WTC11 (cell line): ENCODE data around the gene NLGN1.

ENCODE experiments used
- CTCF ChIP-seq: fragments of 200-600 bp; IDR thresholded peaks from 2 replicates; pipeline ENCODE4 v1.8.0; 2022; ENCODE audit warnings: antibody characterized with exemption
- ZBTB21 ChIP-seq: sonication (generic); formaldehyde crosslinking; IDR thresholded peaks from 2 replicates; pipeline ENCODE4 v1.8.1; 2023; ENCODE audit warnings: mild to moderate bottlenecking, missing genetic modification reagents, borderline replicate concordance
- ZNF423 ChIP-seq: fragments of 250-450 bp; sonication (Bioruptor Pico); IDR thresholded peaks from 2 replicates; pipeline ENCODE4 v2.1.2; 2022; ENCODE audit warnings: mild to moderate bottlenecking, moderate library complexity
- TF ChIP-seq, protein P1 (sequence below): sonication (generic); formaldehyde crosslinking; IDR thresholded peaks from 2 replicates; pipeline ENCODE4 v1.8.0; 2022; ENCODE audit warnings: mild to moderate bottlenecking, missing genetic modification reagents

DNA sequence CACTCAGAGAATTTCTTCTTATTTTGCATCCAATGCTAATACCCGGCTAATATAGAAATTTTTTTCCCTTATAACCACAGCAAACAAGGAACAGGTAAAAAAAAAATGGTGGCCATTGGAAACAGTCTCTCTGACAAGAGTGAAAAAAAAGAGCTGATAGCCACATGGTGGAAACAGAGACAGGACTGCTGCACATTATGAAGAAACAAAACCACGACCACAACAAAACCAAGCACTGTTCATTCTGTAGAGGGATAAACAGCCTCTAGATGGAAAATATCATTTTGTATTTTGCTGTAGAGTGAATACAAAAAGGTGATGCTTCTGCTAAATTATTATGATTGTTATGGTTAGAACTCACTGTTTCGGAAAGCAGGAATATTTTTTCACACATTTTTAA lies 686.2 kb downstream of the NLGN1 start:
- TF ChIP-seq ZBTB21 (no peak), CTCF (no peak), ZNF423 (CRISPR knock-in tag) (no peak)
- TF ChIP-seq, protein P1, sequence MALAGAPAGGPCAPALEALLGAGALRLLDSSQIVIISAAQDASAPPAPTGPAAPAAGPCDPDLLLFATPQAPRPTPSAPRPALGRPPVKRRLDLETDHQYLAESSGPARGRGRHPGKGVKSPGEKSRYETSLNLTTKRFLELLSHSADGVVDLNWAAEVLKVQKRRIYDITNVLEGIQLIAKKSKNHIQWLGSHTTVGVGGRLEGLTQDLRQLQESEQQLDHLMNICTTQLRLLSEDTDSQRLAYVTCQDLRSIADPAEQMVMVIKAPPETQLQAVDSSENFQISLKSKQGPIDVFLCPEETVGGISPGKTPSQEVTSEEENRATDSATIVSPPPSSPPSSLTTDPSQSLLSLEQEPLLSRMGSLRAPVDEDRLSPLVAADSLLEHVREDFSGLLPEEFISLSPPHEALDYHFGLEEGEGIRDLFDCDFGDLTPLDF (CRISPR knock-in tag), result no peak
